ENCODE data around the gene CLK2. TPM values are rescaled to one million over a fixed set of nuclear protein-coding genes. Genes with fewer than 3 reads are reported as not detected.

CLK2 gene
- 24.5 and 35.9 TPM in 2 replicates for total RNA-seq

DNA sequence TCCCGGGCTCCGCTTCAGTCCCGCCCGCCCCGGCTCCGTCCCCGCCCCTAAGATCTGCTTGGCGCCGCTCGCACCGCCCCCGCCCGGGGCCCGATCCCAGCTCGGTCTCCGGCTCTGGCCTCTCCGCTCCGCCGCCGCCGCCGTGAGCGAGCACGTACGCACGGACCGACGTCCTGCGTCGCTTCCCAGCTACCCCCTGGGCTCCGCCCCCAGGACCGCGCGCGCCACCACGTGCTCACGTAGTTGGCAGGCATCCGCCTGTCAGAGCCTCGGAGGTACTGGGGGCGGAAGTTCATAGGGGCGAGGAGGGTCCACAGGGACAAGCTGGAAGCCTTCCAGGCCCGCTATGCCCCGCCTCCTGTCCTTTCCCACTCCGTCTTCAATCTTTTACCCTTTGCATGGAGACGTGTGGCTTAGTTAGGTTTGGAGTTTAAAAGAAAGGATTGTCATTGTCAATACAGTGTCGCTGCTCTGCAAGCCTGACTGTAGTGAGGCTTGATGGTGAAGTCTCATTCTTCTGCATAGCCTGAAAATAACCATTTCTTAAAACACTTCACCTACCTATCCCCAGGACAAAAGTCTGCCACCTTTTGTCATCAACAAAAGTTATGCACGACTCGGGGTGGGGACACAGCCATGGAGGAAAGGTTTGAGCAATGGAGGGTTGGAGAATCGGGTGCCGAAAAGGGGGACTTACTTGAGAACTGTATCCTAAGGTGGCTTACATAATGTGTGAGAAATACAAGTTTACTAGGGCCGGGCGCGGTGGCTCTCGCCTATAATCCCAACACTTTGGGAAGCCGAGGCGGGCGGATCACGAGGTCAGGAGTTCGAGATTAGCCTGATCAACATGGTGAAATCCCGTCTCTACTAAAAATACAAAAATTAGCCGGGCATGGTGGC, at the start of gene CLK2:
CLK2 (minus strand) TSS at position 162 of the 903 bp plus-strand sequence. CDS start 2,527 bp downstream, outside the sequence.
- DNase-seq: peak; percentile 97

DNA sequence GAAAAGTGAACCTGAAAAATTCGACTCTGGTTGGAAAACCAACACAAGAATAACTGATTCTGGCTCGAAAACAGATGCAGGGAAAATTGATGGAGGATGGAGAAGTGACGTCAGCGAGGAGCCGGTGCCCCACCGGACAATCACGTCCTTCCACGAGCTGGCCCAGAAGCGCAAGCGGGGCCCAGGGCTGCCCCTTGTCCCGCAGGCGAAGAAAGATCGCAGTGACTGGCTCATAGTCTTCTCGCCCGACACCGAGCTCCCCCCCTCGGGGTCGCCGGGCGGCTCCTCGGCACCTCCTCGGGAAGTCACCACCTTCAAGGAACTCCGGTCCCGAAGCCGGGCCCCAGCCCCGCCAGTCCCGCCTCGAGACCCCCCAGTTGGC, 49.3 kb upstream of the CLK2 start:
- DNase-seq: peak; percentile 62

DNA sequence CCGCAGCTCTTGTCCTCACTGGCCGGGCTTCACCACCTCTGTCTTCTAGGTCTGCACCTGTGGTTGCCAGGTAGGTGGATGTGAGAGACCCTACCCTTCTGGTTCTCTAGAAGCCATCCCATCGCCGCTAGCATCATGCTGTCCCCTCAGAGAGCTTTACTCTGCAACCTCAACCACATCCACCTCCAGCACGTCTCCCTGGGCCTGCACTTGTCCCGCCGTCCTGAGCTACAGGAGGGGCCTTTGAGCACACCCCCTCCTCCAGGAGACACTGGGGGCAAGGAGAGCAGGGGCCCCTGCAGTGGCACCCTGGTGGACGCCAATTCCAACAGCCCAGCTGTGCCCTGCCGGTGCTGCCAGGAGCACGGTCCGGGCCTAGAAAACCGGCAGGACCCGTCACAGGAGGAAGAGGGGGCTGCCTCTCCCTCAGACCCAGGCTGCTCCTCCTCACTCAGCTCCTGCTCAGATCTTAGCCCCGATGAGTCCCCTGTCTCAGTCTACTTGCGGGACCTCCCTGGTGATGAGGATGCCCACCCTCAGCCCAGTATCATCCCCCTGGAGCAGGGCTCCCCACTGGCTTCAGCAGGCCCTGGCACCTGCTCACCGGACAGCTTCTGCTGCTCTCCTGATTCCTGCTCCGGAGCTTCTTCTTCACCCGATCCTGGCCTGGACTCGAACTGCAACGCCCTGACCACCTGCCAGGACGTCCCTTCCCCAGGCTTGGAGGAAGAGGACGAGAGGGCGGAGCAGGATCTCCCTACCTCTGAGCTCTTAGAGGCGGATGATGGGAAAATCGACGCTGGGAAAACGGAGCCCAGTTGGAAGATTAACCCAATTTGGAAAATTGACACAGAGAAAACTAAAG, 48.6 kb upstream of the CLK2 start:
- peak; percentile 17 for DNase-seq

DNA sequence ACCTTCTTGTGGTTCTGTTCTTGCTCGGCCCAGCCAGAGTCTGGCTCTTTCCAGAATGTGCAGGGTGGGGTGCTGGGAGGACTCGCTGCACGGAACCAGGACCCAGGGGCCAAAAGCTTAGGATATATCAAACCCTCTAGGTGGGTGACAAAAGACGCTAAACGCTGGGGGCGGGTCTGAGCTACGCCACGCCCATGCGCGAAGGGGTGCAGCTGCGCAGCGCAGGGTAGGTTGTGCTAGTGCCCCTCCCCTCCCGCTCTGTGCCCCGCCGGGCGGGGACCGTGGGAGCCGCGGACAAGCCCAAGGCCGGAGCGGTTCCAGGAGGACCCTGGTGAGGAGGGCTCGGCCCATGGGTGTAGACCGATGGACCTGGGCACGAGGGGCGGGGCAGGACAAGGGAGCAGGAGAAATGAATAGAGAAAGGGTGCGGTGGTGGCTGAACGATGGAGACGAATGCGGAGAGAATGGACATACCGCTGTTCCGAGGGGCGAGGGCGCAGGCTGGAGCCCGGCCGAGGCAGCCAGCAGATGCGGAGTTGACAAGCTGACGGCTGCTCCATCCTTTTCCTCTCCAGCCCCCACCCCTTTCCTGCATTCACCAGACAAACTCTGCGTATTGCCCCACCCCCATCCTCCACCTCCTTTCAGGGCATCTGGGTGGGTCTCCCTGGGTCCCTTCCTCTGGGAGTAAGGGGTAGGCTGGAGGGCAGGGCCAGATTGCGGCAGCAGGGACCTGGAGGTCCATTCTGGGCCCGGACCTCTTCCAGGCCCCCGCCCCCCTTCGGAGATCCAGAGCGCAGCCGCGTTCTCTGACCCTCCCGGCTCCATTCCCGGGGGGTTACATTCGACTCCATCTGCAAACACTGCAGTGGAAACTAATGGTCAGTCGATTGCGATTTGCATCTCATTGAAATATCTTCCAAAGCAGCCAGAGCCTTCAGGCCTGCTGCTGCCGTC, 47.6 kb upstream of the CLK2 start, which contains the start of gene RUSC1:
RUSC1 (plus strand) TSS at position 234 of the 957 bp plus-strand sequence. CDS start 880 bp downstream, outside the sequence.
- peak; percentile 72 for DNase-seq

DNA sequence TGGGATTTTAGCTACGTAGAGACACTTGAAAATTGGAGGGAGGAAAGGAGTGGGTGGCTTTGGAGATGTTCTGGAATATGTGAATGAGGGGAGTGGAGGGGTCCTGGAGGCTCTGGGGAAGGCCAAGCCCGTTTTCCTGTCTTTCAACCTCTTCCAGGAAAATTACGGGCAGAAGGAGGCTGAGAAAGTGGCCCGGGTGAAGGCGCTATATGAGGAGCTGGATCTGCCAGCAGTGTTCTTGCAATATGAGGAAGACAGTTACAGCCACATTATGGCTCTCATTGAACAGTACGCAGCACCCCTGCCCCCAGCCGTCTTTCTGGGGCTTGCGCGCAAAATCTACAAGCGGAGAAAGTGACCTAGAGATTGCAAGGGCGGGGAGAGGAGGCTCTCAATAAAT, 46.9 kb upstream of the CLK2 start:
- DNase-seq: no peak

DNA sequence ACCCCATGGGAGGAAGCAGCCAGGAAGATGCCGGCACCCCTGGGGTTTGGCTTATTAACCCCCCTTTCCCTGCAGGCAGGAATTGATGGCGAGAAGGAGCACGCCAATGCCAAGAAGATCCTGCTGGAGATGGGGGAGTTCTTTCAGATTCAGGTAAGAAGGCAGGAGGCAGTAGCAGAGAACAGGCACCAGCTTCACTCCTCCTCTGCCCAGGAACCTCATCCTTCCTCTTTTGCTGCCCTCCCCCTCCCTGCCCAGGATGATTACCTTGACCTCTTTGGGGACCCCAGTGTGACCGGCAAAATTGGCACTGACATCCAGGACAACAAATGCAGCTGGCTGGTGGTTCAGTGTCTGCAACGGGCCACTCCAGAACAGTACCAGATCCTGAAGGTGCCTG, 46.2 kb upstream of the CLK2 start:
- DNase-seq: no peak

DNA sequence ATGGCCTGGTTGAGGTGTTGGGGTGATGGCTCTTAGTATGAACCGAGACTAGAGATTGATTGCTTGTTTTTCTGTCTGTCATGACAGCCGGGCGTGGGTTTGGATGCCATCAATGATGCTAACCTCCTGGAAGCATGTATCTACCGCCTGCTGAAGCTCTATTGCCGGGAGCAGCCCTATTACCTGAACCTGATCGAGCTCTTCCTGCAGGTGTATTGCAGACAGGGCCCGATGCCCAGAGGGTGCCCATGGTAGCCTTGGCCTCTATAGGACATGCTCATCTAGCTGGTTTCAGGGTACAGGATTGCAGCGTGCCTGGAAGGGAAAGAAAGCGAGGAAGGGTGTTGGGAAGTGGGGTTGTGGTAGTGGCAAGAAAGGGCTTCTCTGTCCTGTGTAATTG, 44.8 kb upstream of the CLK2 start:
- no peak for DNase-seq

DNA sequence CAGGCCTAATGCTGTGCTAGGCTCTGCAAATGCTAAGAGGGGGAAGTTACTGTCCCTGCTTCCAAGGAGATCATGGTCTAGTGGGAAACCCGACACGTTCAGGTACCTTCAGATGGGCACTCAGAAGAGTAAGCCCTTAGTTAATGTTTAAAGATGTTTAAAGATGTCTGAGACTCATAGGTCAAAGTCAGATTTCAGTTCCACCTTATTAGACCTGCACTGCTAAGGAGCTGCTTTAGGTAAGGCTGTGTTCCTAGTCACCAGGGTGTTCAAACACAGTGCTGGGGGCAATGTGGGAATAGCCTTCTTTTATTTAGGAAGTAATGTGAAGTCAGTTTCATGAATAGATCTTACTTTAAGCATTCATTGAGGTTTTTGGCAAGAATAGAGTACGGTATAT, 43.6 kb upstream of the CLK2 start:
- no peak for DNase-seq

DNA sequence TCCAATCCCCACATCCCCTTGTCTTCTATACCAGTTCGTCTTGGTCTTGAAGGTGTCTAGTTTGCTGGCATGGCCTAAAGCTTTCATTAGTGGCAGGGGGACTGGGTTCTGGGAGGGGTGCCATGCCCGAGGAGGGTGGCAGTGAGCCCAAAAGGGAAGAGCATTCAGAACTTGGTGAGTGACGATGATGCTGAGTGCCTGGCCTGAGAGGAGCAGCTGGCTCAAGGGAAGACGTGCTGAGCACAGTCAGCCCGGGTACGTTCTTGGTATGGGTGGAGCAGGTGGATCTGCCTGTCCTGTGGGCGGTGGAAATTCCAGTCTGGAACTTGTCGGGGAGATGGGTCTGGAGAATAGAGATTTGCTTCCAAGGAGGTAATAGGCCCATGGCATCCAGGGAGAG, 40.0 kb upstream of the CLK2 start:
- DNase-seq: no peak

DNA sequence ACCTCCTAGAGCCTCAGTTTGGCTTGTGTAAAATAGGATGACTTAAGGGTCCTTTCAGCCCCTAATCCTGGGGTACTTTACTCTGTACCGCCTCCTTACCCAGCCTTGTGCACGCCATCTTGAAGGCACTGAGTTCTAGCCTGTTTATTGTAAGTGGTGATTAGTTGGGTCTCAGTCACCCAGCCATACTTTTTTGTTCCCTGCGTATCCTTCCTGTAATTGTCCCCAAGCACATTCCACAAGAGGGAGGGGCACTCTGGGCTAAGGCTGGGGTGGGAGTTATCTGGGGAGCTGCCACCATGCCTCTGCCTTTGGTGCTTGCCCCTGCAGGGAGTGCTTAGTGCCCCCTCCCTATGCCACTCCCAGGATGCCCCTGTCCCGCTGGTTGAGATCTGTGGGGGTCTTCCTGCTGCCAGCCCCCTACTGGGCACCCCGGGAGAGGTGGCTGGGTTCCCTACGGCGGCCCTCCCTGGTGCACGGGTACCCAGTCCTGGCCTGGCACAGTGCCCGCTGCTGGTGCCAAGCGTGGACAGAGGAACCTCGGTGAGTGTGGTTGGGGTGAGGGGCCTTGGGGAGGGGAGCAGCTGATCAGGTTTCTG, 36.2 kb upstream of the CLK2 start:
- DNase-seq: peak; percentile 85

DNA sequence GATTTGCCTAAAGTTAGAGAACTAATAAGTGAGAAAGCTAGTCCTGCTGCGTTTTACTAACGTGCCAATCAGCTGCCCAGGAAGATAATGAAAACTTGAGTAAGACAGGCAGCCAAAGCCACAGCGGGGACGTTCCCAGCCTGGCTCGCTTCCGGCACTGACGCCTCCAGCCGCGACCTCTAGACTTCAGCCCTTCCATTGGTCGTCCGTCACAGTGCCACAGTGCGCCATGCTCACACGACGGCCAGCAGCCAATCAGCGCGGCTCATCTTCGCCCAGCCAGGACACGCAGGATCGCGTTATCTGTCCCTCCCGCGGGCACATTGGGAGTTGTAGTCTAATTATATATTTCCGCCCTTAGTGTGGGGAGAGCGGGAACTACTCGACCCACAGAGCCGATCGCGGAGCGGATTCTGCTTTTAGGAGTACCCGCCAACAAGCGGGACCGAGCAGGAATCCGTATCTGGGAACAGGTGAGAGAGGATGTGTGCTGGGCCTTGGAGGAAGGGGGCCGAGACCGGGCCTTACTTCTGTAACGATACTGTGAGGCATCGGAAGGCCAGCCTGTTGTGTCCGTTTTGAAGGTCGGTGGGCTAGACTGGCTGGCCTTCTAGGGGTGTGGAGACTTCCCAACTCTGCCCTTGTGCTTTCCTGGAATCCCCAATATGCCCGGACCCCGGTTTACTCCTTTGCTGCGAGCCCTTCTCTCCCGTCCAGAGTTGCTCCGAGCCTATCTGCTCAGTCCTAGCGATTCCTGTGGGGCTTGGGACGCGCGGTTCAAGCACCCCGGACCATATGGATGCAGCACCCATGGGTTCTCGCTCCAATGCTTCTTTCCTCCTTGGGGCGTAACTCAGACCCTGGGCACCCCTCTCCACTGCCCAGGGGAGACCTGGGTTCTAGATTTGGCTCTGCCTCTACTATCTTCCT, 35.5 kb upstream of the CLK2 start, which contains the start of gene FDPS:
FDPS (plus strand) TSS at position 374 of the 930 bp plus-strand sequence. CDS start 924 bp downstream, outside the sequence.
- peak; percentile 100 for DNase-seq

DNA sequence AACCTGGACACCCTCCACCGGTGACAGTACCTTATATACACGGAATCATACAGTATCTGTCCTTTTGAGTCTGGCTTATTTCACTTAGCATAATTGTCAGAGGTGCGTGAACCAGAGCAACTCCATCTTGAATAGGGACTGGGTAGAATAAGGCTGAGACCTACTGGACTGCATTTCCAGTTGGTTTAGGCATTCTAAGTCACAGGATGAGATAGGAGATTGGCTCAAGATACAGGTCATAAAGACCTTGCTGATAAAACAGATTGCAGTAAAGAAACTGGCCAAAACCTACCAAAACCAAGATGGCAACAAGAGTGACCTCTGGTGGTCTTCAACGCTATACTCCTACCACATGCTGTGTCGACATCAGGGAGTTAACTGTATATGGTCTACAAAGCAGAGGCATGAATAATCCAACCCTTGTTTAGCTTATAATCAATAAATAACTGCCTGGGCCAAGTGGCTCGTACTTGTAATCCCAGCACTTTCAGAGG, 34.0 kb upstream of the CLK2 start:
- peak; percentile 75 for DNase-seq

DNA sequence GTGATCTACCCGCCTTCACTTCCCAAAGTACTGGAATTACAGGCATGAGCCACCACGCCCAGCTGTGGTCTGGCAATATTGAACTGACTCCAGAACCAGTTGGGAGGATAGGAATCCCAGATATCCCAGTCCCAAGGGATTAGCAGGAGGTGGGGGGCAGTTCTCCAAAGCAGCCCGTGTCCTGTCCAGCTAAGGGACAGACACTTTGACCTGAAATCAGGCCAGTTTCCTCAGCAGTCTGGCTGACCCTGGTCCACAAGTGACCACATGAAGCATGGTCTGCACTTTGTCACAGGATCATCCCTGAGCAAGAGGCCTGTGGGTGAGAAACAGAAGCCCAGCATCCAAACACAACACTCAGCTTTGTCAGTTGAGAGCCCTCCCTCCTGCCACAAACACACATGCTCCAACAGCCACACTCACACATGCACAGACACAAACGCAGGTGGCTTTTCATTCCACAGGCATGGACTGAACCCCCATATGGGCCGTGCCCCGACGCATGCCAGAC, 32.6 kb upstream of the CLK2 start:
- no peak for DNase-seq

DNA sequence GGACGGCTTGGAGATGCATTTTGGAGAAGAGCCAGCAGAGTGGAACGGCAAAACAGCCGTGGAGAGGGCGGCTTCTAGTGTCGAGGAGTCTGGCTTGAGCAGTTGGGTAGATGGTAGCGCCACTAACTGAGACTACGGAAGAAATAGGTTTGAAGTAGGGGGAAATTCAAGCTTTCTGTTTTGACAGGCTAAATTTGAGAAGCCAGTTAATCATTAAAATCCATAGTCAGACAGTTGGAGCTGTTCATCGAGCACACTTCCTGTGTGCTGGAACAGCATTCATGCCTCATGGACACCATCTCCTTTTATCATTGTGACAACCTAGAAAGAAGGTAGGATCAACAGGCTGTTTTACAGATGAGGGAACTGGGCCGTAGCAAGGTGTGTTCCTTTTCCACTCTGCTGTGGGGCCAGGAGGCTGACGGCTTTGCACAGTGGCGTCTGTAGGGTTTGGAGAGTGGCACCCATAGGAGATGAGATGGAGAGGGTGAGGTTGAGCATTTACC, 31.3 kb upstream of the CLK2 start:
- no peak for DNase-seq

DNA sequence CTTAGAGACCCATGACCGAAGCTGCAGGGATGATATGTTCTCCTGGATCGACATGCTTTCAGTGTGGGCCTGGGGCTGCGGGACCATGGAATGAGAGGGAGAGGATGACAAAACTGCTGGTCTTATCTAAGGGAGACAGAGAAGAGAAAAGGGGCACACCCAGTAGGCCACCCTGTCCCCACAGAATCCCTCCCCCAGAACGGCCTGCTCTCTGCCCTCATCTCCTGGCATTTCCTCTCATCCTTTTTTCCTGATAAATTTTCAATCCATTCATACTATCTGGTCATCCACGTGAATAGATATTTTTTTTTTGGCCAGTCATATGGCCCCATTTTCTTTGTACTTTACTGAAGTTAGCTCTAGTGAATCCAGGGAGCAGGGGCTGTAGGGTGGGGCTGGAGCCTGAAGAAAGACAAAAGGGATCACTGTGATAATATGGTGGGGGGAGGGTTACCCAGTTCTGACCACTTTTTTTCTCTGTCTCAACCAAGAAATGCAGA, 28.1 kb upstream of the CLK2 start, which contains the start of gene PKLR:
PKLR (minus strand) TSS at position 97 of the 500 bp plus-strand sequence; CDS start at position 54, 43 bp downstream.
- no peak for DNase-seq

DNA sequence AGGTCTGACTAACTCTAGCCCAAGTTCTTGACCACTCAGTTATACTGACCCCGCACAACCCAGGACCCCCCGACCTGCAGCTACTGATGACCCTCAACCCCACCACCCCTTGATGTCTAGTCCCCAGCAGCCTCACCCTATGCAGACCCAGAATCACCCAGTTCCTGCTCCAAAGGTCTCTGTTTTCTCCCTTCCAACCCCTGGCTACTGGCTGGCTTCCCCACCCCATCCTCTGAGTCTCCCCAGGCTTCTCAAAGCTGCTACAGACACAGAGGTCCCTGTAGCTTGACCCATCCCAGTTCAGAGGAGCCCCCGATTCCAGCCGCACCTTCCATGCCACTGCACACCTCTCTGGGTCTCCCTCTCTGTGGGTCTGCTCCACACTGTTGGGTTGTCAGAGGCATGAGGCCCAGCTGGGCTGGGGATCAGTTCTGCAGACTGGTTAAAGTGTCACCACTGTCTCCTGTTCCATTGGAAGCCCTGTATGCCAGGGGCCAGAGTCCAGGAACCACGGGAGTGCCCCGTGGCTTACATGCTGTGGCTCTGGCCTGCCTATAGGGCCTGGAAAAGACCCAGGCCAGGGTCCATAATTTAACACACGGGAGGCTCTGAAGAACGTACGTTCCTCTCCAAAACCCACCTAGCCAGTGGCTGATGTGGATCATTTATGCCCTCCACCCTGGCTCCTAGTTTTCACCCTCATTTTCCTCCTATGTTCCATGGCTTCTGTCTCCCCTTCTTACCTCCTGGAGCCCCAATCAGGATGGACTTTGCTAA, 27.4 kb upstream of the CLK2 start:
- no peak for DNase-seq

DNA sequence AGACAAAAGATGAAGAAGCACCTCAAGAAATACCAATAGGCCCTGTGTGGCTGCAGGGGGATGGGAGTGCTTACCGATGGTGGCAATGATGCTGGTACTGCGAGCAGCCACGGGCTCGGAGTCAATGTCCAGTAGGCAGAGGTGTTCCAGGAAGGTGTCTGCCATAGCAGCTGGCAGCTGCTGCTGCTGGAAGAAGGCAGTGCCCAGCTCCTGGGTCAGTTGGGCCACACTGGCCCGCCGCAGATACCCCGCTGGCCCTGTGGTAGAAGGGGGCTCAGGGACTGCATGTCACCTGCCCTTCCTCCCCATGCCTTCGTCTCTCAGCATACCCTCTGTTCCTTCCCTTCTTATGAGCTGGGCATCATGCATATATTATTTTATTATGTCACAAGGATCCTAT, 26.7 kb upstream of the CLK2 start:
- DNase-seq: no peak

DNA sequence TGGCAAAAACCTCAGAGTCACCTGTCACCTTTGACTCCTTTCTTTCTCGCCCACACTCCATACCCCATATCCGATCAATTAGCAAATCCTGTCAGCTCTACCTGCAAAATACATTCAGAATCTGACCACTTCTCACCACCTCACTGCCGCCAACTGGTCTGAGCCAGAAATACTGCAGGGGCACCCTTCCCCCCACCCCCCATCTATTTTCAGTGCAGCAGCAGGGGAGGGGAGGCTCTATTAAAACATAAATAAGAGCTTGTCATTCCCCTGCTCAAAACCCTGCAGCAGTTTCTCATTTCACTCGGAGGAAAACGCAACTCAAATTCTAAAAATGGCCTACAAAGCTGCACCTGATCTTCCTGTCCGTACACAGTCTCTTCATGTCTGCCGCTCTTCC, 24.1 kb upstream of the CLK2 start:
- DNase-seq: no peak

DNA sequence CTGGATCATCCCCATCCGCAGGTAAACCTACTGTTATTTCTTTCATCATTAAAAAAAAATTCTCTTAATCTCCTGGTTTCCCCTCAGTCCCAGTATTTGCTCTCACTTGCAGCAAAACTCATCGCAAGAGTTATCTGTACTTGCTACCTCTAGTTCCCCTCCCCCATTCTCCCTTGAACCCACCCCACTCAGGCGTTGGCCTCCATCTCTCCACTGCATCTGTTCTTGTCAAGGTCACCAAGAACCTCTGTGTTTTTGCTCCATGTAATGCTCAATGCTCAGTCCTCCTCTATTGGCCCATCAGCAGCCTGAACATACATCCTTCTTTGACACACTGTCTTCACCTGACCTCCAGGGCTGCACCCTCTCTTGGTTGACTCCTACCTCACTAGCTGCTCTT, 23.4 kb upstream of the CLK2 start:
- DNase-seq: no peak
